HG02973 (cell line): ENCODE measurements around the gene ACP2.

ENCODE experiments used
- ATAC-seq: cut with Tn5 transposase; IDR thresholded peaks from one replicate; pipeline ENCODE4 v1.9.1; 2021; ENCODE audit warnings: moderate library complexity; ENCODE audit not compliant: unreplicated experiment

The ACP2 gene, protein sequence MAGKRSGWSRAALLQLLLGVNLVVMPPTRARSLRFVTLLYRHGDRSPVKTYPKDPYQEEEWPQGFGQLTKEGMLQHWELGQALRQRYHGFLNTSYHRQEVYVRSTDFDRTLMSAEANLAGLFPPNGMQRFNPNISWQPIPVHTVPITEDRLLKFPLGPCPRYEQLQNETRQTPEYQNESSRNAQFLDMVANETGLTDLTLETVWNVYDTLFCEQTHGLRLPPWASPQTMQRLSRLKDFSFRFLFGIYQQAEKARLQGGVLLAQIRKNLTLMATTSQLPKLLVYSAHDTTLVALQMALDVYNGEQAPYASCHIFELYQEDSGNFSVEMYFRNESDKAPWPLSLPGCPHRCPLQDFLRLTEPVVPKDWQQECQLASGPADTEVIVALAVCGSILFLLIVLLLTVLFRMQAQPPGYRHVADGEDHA

DNA sequence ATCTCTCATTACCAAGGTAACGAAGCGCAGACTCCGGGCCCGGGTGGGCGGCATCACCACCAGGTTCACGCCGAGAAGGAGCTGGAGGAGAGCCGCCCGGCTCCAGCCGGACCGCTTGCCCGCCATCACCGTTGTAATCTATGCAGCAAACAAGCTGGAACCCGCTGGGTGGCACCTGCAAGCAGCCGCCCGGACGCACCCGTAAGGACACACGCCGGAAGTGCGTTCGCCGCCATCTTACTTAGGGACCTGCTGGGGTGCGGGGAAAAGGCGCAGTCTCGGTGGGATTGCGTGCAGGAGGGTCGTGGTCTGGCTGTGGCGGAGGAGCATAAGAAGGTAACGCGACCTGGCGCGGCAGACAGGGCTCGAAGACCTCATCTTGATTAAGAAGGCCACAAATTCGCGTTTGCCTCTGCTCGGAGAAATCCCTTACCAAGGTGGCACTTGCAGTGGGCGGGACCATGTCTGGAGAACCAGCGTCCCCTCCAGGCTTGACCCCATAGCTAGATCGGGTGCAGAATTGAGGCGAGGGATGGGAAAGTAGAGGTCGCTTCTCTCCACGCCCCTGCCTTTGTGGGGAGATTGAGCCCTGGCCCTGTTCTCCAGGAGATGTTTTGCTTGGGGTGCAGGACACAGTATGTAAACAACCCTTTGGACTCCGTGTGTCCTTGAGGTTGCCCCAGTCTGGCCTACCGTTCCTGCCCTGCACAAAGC, at the start of gene ACP2:
ACP2 (minus strand) TSS at position 151 of the 714 bp plus-strand sequence; CDS start at position 126, 25 bp downstream.
- ATAC-seq = peak; percentile 92

DNA sequence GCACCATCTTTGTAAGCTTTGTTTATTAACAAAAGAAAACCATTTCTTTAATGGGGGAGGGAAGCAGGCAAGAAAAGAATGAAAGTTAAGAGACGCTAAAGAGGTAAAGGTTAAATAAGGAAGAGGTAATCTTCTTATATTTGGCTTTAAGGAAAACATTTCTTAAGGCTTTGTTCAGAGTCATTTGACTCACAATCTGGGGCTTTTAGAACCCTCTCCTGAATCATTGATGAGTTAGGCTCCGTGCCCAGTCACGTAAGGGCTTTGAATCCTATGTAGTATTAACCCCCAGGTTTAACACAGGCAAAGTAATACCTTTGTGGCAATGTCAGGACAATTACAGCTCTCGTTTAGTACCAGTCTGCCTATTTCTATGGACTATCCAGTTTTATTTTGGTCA, 47.4 kb upstream of the ACP2 start:
- no peak for ATAC-seq

DNA sequence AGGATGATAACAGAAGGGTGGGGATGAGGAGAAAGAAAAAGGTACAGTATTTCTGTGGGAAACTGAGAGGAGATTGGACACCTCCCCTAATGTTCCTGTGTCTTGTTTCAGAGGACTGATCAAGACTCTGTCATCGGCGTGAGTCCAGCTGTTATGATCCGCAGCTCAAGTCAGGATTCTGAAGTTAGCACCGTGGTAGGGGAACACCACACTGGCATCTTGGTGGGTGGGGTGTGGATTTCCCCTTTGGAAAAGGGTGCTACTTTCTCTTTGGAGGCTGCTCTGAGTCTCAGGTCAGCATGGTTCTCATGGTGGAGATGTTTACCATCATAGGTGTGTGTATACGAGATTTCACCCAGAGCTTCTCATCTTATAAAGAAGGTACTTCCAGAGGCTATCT, 46.8 kb upstream of the ACP2 start:
- no peak for ATAC-seq

DNA sequence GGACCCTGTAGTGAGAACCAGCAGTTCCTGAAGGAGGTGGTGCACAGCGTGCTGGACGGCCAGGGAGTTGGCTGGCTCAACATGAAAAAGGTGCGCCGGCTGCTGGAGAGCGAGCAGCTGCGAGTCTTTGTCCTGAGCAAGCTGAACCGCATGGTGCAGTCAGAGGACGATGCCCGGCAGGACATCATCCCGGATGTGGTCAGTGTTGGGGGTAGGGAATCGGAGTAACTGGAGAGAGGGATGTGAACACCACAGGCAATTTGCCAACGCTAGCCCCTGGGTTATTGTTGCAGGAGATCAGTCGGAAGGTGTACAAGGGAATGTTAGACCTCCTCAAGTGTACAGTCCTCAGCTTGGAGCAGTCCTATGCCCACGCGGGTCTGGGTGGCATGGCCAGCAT, 41.2 kb upstream of the ACP2 start:
- ATAC-seq = no peak

DNA sequence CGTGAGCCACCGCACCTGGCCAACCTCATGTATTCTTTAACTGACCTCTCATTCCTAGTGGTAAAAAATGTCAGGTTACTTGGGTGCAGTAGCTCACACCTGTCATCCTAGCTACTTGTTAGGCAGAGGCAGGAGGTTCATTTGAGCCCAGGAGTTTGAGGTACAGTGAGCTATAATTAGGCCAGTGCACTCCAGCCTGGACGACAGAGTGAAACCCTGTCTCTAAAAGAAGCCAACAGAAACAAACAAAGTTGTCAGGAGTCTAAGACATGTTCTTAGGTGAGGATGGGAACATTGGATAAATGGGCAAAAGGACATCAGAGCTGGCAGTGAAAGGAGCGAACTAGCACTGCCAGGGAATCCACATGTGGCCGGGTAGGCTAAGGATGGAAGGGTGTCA, 39.5 kb upstream of the ACP2 start:
- ATAC-seq = no peak

DNA sequence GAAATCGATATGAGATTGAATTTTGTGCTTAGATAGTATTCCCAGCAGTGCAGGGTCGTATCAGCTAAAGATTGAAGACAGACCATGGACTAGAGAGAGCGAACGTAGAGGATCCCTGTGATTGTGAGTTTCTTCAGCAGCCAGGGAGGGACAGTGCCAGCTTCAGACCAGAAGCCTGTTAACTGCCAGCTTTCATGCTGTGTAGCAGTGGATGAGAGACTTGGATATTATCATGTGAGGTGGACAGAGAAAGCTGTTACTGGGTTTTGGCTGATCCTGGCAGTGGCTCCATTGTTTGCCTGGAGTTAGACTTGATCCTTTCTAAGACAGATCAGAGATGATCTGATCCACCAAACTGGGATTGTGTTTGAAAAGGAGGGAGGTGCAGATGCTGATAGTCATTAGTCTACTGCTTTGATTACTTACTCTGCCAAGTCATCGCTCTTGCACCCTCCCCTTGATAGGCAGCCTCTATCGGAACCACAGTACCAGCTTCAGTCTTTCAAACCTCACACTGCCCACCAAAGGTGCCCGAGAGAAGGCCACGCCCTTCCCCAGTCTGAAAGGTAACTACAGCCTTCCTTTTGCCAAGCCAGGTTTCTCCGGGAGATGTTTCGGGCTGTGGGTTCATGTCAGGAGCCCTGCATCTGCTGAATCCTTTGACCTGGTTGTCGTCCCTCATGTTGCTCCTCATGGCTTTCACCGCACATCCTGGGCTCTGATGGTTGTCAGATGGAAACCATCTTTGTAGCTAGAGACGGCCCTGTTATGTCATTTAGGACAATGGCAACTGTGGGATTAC, 37.6 kb upstream of the ACP2 start:
- no peak for ATAC-seq

DNA sequence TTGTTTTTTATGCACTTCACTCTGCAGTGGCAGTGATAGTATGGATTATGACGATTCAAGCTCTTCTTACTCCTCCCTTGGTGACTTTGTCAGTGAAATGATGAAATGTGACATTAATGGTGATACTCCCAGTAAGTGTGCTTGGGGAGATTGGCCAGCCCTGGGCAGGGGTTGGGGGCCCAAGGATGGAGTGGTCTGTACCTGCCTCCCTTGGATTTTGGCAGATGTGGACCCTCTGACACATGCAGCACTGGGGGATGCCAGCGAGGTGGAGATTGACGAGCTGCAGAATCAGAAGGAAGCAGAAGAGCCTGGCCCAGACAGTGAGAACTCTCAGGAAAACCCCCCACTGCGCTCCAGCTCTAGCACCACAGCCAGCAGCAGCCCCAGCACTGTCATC, 35.5 kb upstream of the ACP2 start:
- no peak for ATAC-seq

DNA sequence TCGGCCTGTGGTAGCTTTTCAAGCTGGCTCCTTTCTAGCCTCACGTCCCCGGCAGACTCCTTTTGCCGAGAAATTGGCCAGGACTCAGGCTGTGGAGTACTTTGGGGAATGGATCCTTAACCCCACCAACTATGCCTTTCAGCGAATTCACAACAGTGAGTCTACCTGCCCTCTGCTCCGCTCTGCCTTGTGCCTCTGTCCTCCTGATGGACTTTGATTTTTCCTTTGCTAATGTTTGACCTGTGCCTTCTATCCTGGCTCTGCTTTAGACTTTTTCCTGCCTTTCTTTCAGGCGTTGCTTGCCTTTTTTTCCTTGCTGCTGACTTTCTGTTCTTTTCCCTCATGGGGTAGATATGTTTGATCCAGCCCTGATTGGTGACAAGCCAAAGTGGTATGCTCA, 33.8 kb upstream of the ACP2 start:
- no peak for ATAC-seq

DNA sequence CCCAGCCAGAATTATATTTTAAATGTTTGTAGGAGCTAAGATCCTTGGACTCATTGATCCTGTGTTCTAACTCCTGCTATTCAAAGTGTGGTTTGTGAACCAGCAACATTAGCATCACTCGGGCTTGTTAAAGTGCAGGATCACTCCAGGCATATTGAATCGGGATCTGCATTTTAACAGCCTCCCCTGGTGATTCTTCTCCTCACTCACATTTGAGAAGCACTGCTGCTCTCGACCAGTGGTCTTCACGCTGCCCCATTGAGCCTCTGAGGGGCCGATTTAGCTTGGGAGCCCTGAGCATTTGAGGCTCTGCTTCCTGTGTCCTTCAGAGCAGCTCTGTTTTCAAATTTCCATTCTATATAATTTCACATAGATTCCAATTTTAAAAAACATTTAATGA, 32.2 kb upstream of the ACP2 start:
- ATAC-seq = no peak

DNA sequence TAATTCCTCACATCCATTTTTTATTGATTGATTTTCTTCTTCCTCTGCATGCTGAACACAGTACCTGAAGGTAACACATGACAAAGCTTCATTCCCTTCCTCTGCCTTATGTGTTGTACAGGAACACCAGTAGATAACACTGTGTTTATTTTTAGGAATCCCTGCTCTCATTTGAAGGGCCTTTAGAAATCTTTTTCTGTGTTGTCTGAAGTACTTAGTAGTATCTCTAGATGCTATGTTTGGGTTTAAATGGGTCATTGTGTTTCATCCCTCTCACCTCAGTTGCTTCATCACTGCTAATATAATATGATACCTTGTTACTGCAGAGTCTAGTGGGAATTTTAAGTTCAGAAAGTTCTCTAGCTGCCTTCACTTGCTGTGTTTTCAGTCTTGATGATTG, 31.5 kb upstream of the ACP2 start:
- ATAC-seq = no peak

DNA sequence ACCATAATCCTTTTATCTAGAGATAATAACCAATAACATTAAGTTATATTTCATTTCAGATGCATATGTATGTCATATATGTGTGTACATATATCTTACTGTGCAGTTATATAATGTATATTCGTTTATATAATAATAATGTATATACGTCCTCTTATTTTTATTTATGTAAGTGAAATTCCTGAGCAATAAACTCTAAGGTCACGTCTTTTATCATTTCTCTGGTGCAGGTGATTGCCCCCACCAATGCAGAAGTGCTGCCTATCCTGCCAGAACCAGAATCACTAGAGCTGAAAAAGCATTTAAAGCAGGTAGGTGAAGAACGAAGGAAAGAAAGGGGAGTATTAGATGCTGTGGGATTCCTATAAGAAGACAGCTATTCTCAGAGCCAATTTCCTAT, 30.2 kb upstream of the ACP2 start:
- no peak for ATAC-seq

DNA sequence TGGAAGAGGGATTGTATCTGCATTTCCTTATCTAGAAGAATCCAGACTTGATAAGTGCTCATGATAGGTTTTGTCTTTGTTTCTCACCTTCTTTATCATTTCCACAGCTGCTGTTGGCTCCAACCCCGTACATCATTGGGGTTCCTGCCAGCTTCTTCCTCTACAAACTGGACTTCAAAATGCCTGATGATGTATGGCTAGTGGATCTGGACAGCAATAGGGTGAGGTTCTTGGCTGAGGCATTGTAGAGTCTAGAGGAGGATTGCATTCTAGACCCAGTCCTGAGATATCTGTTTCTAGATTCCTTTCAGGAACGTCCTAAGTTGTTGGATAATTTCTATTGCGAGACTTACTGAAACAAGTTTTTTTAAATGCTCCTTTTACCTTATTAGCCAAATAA, 29.4 kb upstream of the ACP2 start:
- no peak for ATAC-seq

DNA sequence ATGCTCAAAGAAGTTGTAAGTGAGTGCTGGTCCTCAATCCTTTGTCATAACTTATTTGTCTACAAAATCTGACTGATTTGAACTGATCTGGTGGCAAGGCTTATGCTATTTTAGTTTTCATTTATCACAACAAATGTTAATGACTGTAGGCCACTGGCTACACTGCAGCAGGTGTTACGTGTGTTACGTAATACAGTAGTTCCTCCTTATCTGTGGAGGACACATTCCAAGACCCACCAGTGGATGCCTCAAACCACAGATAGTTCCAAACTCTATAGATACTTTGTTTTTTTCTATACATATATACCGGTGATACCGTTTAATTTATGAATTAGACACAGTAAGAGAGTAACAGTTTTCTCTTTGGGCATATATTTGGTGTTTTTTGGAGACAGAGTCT, 28.3 kb upstream of the ACP2 start:
- no peak for ATAC-seq

DNA sequence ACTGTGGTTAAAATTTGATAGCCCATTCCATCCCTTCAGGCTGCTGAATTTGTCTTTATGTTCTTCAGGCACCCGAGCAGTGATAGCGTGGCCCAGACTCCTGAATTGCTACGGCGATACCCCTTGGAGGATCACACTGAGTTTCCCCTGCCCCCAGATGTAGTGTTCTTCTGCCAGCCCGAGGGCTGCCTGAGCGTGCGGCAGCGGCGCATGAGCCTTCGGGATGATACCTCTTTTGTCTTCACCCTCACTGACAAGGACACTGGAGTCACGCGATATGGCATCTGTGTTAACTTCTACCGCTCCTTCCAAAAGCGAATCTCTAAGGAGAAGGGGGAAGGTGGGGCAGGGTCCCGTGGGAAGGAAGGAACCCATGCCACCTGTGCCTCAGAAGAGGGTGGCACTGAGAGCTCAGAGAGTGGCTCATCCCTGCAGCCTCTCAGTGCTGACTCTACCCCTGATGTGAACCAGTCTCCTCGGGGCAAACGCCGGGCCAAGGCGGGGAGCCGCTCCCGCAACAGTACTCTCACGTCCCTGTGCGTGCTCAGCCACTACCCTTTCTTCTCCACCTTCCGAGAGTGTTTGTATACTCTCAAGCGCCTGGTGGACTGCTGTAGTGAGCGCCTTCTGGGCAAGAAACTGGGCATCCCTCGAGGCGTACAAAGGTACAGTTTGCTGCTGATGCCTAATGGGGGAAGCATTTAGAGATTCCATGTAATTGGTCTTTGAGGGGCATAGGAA, 26.1 kb upstream of the ACP2 start:
- no peak for ATAC-seq

DNA sequence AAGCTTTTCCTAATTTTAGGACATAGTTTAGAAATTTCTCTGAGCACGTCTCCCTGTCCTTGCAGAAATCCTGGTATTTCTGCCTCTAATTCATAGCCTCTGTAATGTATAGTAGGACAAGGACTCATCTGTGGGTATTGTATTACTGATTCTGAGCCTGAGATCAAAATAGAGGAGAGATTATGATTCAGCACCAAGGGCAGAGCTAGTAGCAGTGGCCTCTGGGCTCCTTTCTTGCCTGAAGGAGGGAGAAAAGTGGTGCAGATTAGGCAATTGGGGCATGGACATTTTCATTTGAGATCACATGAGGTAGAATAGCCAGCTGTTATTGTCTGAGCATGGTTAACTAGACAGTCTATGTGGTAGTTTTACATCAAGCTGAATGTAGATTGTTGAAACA, 24.1 kb upstream of the ACP2 start:
- no peak for ATAC-seq

DNA sequence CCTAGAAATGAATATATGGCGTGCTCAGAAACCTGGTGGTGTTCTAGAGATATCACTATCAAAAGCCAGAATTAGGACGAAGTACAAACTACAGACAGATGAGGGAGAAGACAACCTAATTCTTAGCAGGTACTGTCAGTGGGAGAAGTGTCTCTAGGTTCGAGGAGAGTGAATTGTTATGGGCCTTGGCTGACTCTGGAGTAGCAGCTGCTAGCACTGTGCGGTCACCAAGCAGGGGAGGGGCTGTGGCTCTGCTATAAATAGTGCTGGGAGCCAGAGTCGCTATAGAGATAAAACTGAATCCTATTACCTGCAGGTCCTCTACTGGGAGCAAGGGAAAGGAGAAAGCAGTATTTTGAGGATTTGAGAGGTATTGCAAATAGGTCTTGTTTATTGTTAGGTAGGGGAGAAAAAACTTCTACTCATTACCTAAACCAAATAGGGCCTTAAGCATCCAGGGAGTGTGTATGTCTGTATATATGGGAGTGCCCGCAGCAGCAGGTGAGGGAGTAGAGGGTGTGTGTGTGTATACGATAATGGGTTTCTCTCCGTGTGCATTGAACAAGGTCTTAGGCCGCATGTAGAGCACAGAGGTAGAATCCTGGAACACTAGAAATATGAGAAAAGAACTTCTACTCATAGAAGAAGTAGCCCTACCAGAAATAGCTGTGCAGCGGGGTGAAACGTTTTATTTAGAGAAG, 23.5 kb upstream of the ACP2 start:
- no peak for ATAC-seq

DNA sequence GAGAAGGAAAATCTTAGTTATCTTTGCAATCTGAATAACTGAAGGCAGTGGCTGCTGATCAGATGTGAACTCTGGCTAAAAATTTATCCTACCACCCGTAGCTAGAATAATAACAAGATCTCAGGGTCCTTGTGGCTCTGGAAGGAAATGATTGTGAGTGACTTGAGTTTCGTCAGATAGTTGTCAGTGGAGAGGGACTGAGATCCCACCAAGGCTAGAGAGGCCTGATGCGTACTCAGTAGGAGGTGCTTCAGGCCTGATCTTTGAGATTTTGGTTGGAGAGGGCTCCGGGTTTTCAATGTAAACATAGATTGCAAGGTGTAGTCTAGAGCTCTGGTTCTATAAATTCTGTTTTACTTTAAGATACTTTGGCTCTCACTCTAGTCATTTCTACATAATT, 22.7 kb upstream of the ACP2 start:
- no peak for ATAC-seq

DNA sequence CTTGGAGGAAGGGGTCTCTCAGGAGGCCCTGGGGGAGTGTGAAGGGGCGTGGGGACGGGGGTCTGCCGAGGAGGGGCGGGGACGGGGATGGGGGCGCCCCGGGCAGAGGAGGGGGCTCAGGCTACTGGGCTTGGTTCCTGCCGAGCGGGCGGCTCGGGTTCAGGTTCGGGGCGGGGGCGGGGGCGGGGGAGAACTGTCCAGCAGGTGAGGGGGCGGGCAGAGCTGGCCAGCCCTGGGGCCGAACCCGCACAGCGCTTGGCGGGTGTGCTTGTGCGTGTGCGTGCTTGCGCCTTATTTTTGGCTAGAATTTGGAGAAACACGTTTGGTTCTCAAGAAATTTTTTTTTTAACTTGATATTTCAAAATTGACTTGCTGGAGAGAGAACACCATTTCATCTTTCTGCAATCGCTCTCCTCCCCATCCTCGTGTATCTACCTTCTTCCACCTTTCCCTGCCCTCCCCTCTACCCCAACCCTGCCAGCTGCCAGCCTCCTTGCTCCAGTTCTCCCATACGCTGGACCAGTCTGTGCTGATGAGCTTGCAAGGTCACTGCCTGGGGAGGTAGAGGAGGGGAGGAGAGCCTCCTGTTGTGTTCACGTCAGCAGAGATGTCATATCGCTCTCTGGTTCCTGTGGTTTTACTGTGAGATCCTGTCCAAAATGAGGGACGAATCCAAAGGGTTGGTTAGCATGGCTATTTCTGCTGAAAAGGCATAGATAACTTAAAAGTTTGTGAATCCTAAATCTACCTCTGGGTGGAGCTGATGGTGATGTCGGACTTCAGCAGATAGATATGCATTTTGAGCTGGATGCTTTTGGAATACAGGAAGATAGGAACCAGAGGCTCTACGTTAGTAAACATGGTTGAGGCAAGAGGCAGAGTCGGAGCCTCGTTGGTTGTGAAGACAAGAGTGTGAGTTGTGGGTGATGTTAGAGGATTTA, 22.0 kb upstream of the ACP2 start:
- ATAC-seq = no peak

DNA sequence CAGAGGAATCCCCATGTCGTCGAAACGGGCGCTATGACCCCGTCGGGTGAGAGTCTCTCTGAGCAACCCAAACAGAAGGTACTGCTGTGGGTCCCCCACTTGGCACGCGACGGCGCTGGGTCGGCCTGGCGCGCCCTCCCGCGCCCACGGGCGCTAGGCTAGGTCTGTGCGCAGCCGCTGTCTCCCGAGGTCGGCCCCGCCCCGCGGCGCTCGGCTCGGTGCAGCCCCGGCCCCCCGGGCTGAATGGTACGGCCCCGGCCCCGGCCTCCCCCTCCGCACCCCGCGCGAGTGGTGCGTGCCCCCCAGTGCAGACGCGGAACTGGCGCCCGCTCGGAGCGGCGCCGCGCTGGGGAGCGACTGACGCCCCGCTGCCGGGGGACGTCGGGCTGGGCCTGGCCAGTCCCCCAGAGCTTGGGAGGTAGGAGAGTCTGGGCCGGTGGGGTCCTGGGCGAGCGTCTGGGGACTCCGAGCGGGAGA, 21.3 kb upstream of the ACP2 start, which contains the start of gene MADD:
MADD (plus strand) TSS at position 305 of the 477 bp plus-strand sequence.
- peak; percentile 58 for ATAC-seq
